Fibroblast of the conjunctiva (primary cell): ENCODE results near the gene RNASE7.

ENCODE experiments used
- DNase-seq: peaks from one replicate; pipeline ENCODE4 v3.0.0-alpha.2; 2010; ENCODE audit warnings: low read depth

Gene RNASE7

GRCh38 chr14:21043387-21043973 lies 1.3 kb downstream of the RNASE7 start:
- no peak for DNase-seq

GRCh38 chr14:21043974-21044618 lies 1.9 kb downstream of the RNASE7 start:
- DNase-seq, result no peak

GRCh38 chr14:21047378-21047781 lies 5.2 kb downstream of the RNASE7 start:
- no peak for DNase-seq

- DNase-seq, result no peak
These were observed 6.5 kb downstream of the RNASE7 start for GRCh38 chr14:21048638-21049037.

GRCh38 chr14:21049271-21049673 lies 7.1 kb downstream of the RNASE7 start:
- DNase-seq, result no peak

- DNase-seq, result no peak
These were observed 8.4 kb downstream of the RNASE7 start for GRCh38 chr14:21050597-21050996.

GRCh38 chr14:21053184-21054122 lies 11.3 kb downstream of the RNASE7 start:
- DNase-seq, result no peak

GRCh38 chr14:21054123-21054767 lies 12.1 kb downstream of the RNASE7 start:
- DNase-seq, result no peak

GRCh38 chr14:21054768-21055145 lies 12.6 kb downstream of the RNASE7 start:
- no peak for DNase-seq

GRCh38 chr14:21055432-21056117 lies 13.4 kb downstream of the RNASE7 start:
- DNase-seq, result no peak

- no peak for DNase-seq
These were observed 14.5 kb downstream of the RNASE7 start for GRCh38 chr14:21056520-21057163.

GRCh38 chr14:21057803-21058675 lies 15.9 kb downstream of the RNASE7 start, which contains the start of gene RNASE8:
TSS of gene RNASE8 (plus strand) at chr14:21057822. CDS start at chr14:21057893, 71 bp downstream.
- no peak for DNase-seq

GRCh38 chr14:21058903-21059302 lies 16.7 kb downstream of the RNASE7 start:
- DNase-seq, result no peak

- no peak for DNase-seq
These were observed 17.9 kb downstream of the RNASE7 start for GRCh38 chr14:21059842-21060613.

- DNase-seq, result no peak
These were observed 18.6 kb downstream of the RNASE7 start for GRCh38 chr14:21060614-21061346.

GRCh38 chr14:21061347-21061668 lies 19.1 kb downstream of the RNASE7 start:
- no peak for DNase-seq

GRCh38 chr14:21063479-21063878 lies 21.3 kb downstream of the RNASE7 start:
- no peak for DNase-seq

GRCh38 chr14:21066882-21067502 lies 24.8 kb downstream of the RNASE7 start:
- no peak for DNase-seq
